Measurements from ENCODE around the gene LENEP.

DNA sequence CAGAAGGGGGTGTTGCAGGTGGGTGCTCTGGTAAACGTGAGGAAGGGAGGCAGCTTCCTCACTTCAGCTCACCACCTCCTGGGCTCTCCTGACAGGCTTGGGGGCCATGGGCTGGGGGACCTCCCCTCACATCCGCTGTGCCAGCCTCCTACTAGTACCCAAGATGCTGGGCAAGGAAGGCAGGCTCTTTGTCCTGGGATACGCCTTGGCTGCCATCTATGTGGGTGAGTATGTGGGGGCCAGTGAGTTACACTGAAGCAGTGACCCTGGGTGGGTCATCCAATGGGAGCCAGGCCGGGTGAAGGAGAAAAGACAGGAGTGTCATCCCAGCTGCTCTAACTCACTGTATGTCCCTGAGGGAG is 45.9 kb downstream of the LENEP start:
- TF ChIP-seq, protein P1, sequence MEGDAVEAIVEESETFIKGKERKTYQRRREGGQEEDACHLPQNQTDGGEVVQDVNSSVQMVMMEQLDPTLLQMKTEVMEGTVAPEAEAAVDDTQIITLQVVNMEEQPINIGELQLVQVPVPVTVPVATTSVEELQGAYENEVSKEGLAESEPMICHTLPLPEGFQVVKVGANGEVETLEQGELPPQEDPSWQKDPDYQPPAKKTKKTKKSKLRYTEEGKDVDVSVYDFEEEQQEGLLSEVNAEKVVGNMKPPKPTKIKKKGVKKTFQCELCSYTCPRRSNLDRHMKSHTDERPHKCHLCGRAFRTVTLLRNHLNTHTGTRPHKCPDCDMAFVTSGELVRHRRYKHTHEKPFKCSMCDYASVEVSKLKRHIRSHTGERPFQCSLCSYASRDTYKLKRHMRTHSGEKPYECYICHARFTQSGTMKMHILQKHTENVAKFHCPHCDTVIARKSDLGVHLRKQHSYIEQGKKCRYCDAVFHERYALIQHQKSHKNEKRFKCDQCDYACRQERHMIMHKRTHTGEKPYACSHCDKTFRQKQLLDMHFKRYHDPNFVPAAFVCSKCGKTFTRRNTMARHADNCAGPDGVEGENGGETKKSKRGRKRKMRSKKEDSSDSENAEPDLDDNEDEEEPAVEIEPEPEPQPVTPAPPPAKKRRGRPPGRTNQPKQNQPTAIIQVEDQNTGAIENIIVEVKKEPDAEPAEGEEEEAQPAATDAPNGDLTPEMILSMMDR (IDR thresholded peaks at IDR 0.05) = no peak
- TF ChIP-seq POLR2A (IDR thresholded peaks at IDR 0.05) = no peak

Data from heart left ventricle (tissue), 13 donors.